Stimulated activated CD4-positive, alpha-beta T cell treated with anti-CD3 and anti-CD28 coated beads, Interleukin-15, amount 100 ng/mL, for 1 hour (primary cell): ENCODE measurements around the gene CDC14B.

Experiments used
- DNase-seq, 2 donors: peaks; one replicate each; pipeline ENCODE4 v3.0.0-alpha.2; 2020; ENCODE audit warnings: low read depth in 1 of 2, low spot score in 1 of 2

The CDC14B gene

GRCh38 chr9:96486386-96487028, 133.1 kb downstream of the CDC14B start:
- no peak for DNase-seq

- no peak for DNase-seq
Observed at GRCh38 chr9:96485280-96485679, 134.4 kb downstream of the CDC14B start.

GRCh38 chr9:96484521-96484931, 135.1 kb downstream of the CDC14B start:
- no peak for DNase-seq

GRCh38 chr9:96483733-96484390, 135.8 kb downstream of the CDC14B start:
- no peak for DNase-seq

GRCh38 chr9:96483197-96483596, 136.4 kb downstream of the CDC14B start:
- no peak for DNase-seq

GRCh38 chr9:96482476-96482875, 137.2 kb downstream of the CDC14B start:
- DNase-seq = no peak

GRCh38 chr9:96480736-96481135, 138.9 kb downstream of the CDC14B start:
- no peak for DNase-seq

GRCh38 chr9:96478829-96479371, 140.7 kb downstream of the CDC14B start:
- no peak for DNase-seq

- DNase-seq = no peak
Observed at GRCh38 chr9:96476591-96476990, 143.1 kb downstream of the CDC14B start.

- no peak for DNase-seq
Observed at GRCh38 chr9:96476013-96476412, 143.6 kb downstream of the CDC14B start.

- DNase-seq = no peak
Observed at GRCh38 chr9:96467784-96468183, 151.9 kb downstream of the CDC14B start.

- DNase-seq = no peak
Observed at GRCh38 chr9:96464426-96464825, 155.2 kb downstream of the CDC14B start.

GRCh38 chr9:96462541-96462940, 157.1 kb downstream of the CDC14B start:
- DNase-seq = no peak

- DNase-seq = no peak
Observed at GRCh38 chr9:96461336-96461735, 158.3 kb downstream of the CDC14B start.

- DNase-seq = no peak
Observed at GRCh38 chr9:96460882-96461281, 158.8 kb downstream of the CDC14B start.

- no peak for DNase-seq
Observed at GRCh38 chr9:96460470-96460869, 159.2 kb downstream of the CDC14B start.

GRCh38 chr9:96459268-96460007, 160.2 kb downstream of the CDC14B start:
- DNase-seq = no peak

GRCh38 chr9:96458226-96458625, 161.4 kb downstream of the CDC14B start:
- DNase-seq = no peak

GRCh38 chr9:96457266-96457665, 162.4 kb downstream of the CDC14B start:
- DNase-seq = no peak

- no peak for DNase-seq
Observed at GRCh38 chr9:96453625-96454024, 166.0 kb downstream of the CDC14B start.

- peak in 1 of 2 donors; percentile 5 for DNase-seq
Observed at GRCh38 chr9:96450613-96451528, 168.8 kb downstream of the CDC14B start.
